HL-60/S4 treated with retinoic acid at 250 ng/mL for 4 days and 3 days (cell line): ENCODE measurements around the gene KIF5A.
"Not testable (repeated sequence)": the region's sequence is repeated elsewhere in the genome, so short reads cannot be mapped to it uniquely, and the experiment has no call there.

Experiments
- in situ Hi-C: fragments of 300-500 bp; cut with MboI; formaldehyde crosslinking; loops from 2 replicates; pipeline ENCODE4 v1.7.0; 2022; ENCODE audit warnings: low sequenced_read_pairs

KIF5A gene

GRCh38 chr12:57617942-57618341 lies 68.1 kb downstream of the KIF5A start:
- in situ Hi-C loops, result no loop called here

GRCh38 chr12:57618431-57618830 lies 68.6 kb downstream of the KIF5A start:
- in situ Hi-C loops, result not testable (repeated sequence)

- in situ Hi-C loops, result no loop called here
These were observed 69.2 kb downstream of the KIF5A start for GRCh38 chr12:57618966-57619433.

GRCh38 chr12:57619434-57620244 lies 69.8 kb downstream of the KIF5A start:
- in situ Hi-C loops, result no loop called here

- in situ Hi-C loops, result no loop called here
These were observed 70.5 kb downstream of the KIF5A start for GRCh38 chr12:57620245-57620935.

- in situ Hi-C loops, result no loop called here
These were observed 71.2 kb downstream of the KIF5A start for GRCh38 chr12:57620936-57621496.

- in situ Hi-C loops, result no loop called here
These were observed 71.9 kb downstream of the KIF5A start for GRCh38 chr12:57621497-57622292.

GRCh38 chr12:57622293-57623245 lies 72.7 kb downstream of the KIF5A start:
- in situ Hi-C loops, result no loop called here

GRCh38 chr12:57623385-57623784 lies 73.5 kb downstream of the KIF5A start:
- in situ Hi-C loops, result no loop called here

GRCh38 chr12:57623811-57624390 lies 74.1 kb downstream of the KIF5A start:
- in situ Hi-C loops, result no loop called here

GRCh38 chr12:57624441-57625220 lies 74.8 kb downstream of the KIF5A start:
- in situ Hi-C loops, result no loop called here

- in situ Hi-C loops, result no loop called here
These were observed 75.6 kb downstream of the KIF5A start for GRCh38 chr12:57625261-57626032.

GRCh38 chr12:57626111-57626920 lies 76.5 kb downstream of the KIF5A start:
- in situ Hi-C loops, result no loop called here

GRCh38 chr12:57626921-57627445 lies 77.1 kb downstream of the KIF5A start:
- in situ Hi-C loops, result no loop called here

GRCh38 chr12:57627501-57628279 lies 77.8 kb downstream of the KIF5A start:
- in situ Hi-C loops, result no loop called here
